ENCODE results near the gene CD3E.
A peak's percentile ranks its signal among the peaks of the same experiment; 100 is the strongest.

The CD3E gene

GRCh38 chr11:118353084-118353710 is 48.7 kb downstream of the CD3E start:
- TF ChIP-seq SUZ12 (IDR thresholded peaks at IDR 0.05; ENCODE audit: extremely low read depth, insufficient read depth, insufficient read length) (no peak), ZNF274 (IDR thresholded peaks at IDR 0.05; ENCODE audit: low read depth, low read length) (no peak), YY1 (IDR thresholded peaks at IDR 0.05; ENCODE audit: insufficient read depth, insufficient read length) (no peak)
- Histone ChIP-seq H3K36me3 (ENCODE audit: insufficient read depth, insufficient read length, low read length) (no peaks in the 10 kb centered on the region), H3K9me3 (ENCODE audit: insufficient read depth, low read length) (no peaks in the 10 kb centered on the region), H3K4me3 (ENCODE audit: insufficient read length, low read depth) (no peak overlapping the region), H3K9ac (ENCODE audit: insufficient read length, low read depth) (no peak overlapping the region), H3K4me1 (ENCODE audit: insufficient read depth, insufficient read length) (no peaks in the 10 kb centered on the region), H3K27me3 (ENCODE audit: insufficient read depth, insufficient read length) (peaks cover 3% of the 10 kb centered on the region)
- no peak for DNase-seq (ENCODE audit: low read depth, low spot score)

GRCh38 chr11:118358071-118358470 is 53.5 kb downstream of the CD3E start:
- DNase-seq (ENCODE audit: low read depth, low spot score), result no peak
- TF ChIP-seq ZNF274 (IDR thresholded peaks at IDR 0.05; ENCODE audit: low read depth, low read length) (no peak), SUZ12 (IDR thresholded peaks at IDR 0.05; ENCODE audit: extremely low read depth, insufficient read depth, insufficient read length) (no peak), YY1 (IDR thresholded peaks at IDR 0.05; ENCODE audit: insufficient read depth, insufficient read length) (no peak)
- no peaks in the 10 kb centered on the region for H3K9me3 ChIP-seq (ENCODE audit: insufficient read depth, low read length)
- no peaks in the 10 kb centered on the region for H3K36me3 ChIP-seq (ENCODE audit: insufficient read depth, insufficient read length, low read length)
- peaks cover 3% of the 10 kb centered on the region for H3K27me3 ChIP-seq (ENCODE audit: insufficient read depth, insufficient read length)
- H3K4me3 ChIP-seq (ENCODE audit: insufficient read length, low read depth), result no peak overlapping the region
- no peak overlapping the region for H3K9ac ChIP-seq (ENCODE audit: insufficient read length, low read depth)
- H3K4me1 ChIP-seq (ENCODE audit: insufficient read depth, insufficient read length), result no peaks in the 10 kb centered on the region

GRCh38 chr11:118359295-118359958 is 54.9 kb downstream of the CD3E start, which contains the start of gene UBE4A:
TSS of gene UBE4A (plus strand) at chr11:118359600. CDS start at chr11:118365081, 5,481 bp downstream.
- peak within 1 kb of the TSS; percentile 91 for H3K9ac ChIP-seq (ENCODE audit: insufficient read length, low read depth)
- TF ChIP-seq SUZ12 (IDR thresholded peaks at IDR 0.05; ENCODE audit: extremely low read depth, insufficient read depth, insufficient read length), result no peak
- no peak for TF ChIP-seq YY1 (IDR thresholded peaks at IDR 0.05; ENCODE audit: insufficient read depth, insufficient read length)
- no peak for TF ChIP-seq ZNF274 (IDR thresholded peaks at IDR 0.05; ENCODE audit: low read depth, low read length)
- H3K36me3 ChIP-seq (ENCODE audit: insufficient read depth, insufficient read length, low read length), result peaks cover 2% of the 10 kb centered on the region
- peak within 1 kb of the TSS; percentile 94 for H3K4me3 ChIP-seq (ENCODE audit: insufficient read length, low read depth)
- peak; percentile 96 for DNase-seq (ENCODE audit: low read depth, low spot score)
- H3K4me1 ChIP-seq (ENCODE audit: insufficient read depth, insufficient read length), result no peaks in the 10 kb centered on the region
- peaks cover 3% of the 10 kb centered on the region for H3K27me3 ChIP-seq (ENCODE audit: insufficient read depth, insufficient read length)
- H3K9me3 ChIP-seq (ENCODE audit: insufficient read depth, low read length), result no peaks in the 10 kb centered on the region

- Histone ChIP-seq H3K9me3 (ENCODE audit: insufficient read depth, low read length) (no peaks in the 10 kb centered on the region), H3K4me1 (ENCODE audit: insufficient read depth, insufficient read length) (no peaks in the 10 kb centered on the region), H3K36me3 (ENCODE audit: insufficient read depth, insufficient read length, low read length) (peaks cover 35% of the 10 kb centered on the region), H3K27me3 (ENCODE audit: insufficient read depth, insufficient read length) (no peaks in the 10 kb centered on the region), H3K4me3 (ENCODE audit: insufficient read length, low read depth) (no peak overlapping the region), H3K9ac (ENCODE audit: insufficient read length, low read depth) (no peak overlapping the region)
- DNase-seq (ENCODE audit: low read depth, low spot score), result no peak
- TF ChIP-seq ZNF274 (IDR thresholded peaks at IDR 0.05; ENCODE audit: low read depth, low read length) (no peak), SUZ12 (IDR thresholded peaks at IDR 0.05; ENCODE audit: extremely low read depth, insufficient read depth, insufficient read length) (no peak), YY1 (IDR thresholded peaks at IDR 0.05; ENCODE audit: insufficient read depth, insufficient read length) (no peak)
Measured at GRCh38 chr11:118364956-118365615, 60.6 kb downstream of the CD3E start.
